NCI-H2227 treated with DMSO at 0.1 percent for 48 hours (cell line): Measurements from ENCODE around the gene TM7SF3.
A peak's percentile ranks its signal among the peaks of the same experiment; 100 is the strongest.
"Not testable (repeated sequence)": the region's sequence is repeated elsewhere in the genome, so short reads cannot be mapped to it uniquely, and the experiment has no call there.

Source experiments
- DNase-seq: peaks from one replicate; lab custom pipeline; 2025; lab: John Stamatoyannopoulos, UW

The TM7SF3 gene

GRCh38 chr12:27014085-27014858 is at the start of gene TM7SF3:
TM7SF3 (minus strand) TSS chr12:27014384; CDS start chr12:27014168, 216 bp downstream.
- peak; percentile 76 for DNase-seq

- no peak for DNase-seq
Observed at GRCh38 chr12:27063250-27063851, 49.2 kb upstream of the TM7SF3 start.

GRCh38 chr12:27061317-27061716 is 47.1 kb upstream of the TM7SF3 start:
- DNase-seq, result no peak

GRCh38 chr12:27060740-27061139 is 46.6 kb upstream of the TM7SF3 start:
- no peak for DNase-seq

- no peak for DNase-seq
Observed at GRCh38 chr12:27057543-27057942, 43.4 kb upstream of the TM7SF3 start.

- no peak for DNase-seq
Observed at GRCh38 chr12:27055966-27056365, 41.8 kb upstream of the TM7SF3 start.

GRCh38 chr12:27052742-27053141 is 38.6 kb upstream of the TM7SF3 start:
- no peak for DNase-seq

GRCh38 chr12:27052176-27052575 is 38.0 kb upstream of the TM7SF3 start:
- DNase-seq, result no peak

GRCh38 chr12:27048822-27049752 is 34.9 kb upstream of the TM7SF3 start:
- DNase-seq, result no peak

GRCh38 chr12:27042018-27042417 is 27.8 kb upstream of the TM7SF3 start:
- DNase-seq, result not testable (repeated sequence)

- not testable (repeated sequence) for DNase-seq
Observed at GRCh38 chr12:27040637-27041036, 26.5 kb upstream of the TM7SF3 start.

- no peak for DNase-seq
Observed at GRCh38 chr12:27034607-27035293, 20.6 kb upstream of the TM7SF3 start.

GRCh38 chr12:27032679-27033078 is 18.5 kb upstream of the TM7SF3 start:
- no peak for DNase-seq

GRCh38 chr12:27031531-27031930 is 17.3 kb upstream of the TM7SF3 start:
- no peak for DNase-seq

GRCh38 chr12:27026257-27026656 is 12.1 kb upstream of the TM7SF3 start:
- no peak for DNase-seq

- no peak for DNase-seq
Observed at GRCh38 chr12:27025116-27025515, 10.9 kb upstream of the TM7SF3 start.

GRCh38 chr12:27024291-27024690 is 10.1 kb upstream of the TM7SF3 start:
- DNase-seq, result no peak

- DNase-seq, result no peak
Observed at GRCh38 chr12:27020761-27021160, 6.6 kb upstream of the TM7SF3 start.

GRCh38 chr12:27018037-27018436 is 3.9 kb upstream of the TM7SF3 start:
- no peak for DNase-seq

- DNase-seq, result not testable (repeated sequence)
Observed at GRCh38 chr12:27017163-27017823, 3.1 kb upstream of the TM7SF3 start.

- DNase-seq, result peak; percentile 18
Observed at GRCh38 chr12:27015730-27016076, 1.5 kb upstream of the TM7SF3 start.
